Lung (tissue), 12 donors: ENCODE measurements around the gene CIB1. TPM values are rescaled to one million over a fixed set of nuclear protein-coding genes. Genes with fewer than 3 reads are reported as not detected.
A peak's percentile ranks its signal among the peaks of the same experiment; 100 is the strongest.

ENCODE experiments used
- ATAC-seq: fragments of 200-7000 bp; cut with Tn5 transposase; one replicate; pipeline ENCODE4 v1.9.1; 2020; ENCODE audit warnings: moderate number of reproducible peaks; ENCODE audit not compliant: insufficient read depth, low FRiP score
- DNase-seq, 3 donors: peaks; one replicate each; pipeline ENCODE4 v3.0.0-alpha.2; 2013 to 2017
- H3K27ac ChIP-seq, 2 donors: one replicate each; pipeline ENCODE4 v1.5.1; 2013; ENCODE audit warnings: mild to moderate bottlenecking in 2 of 2, moderate library complexity in 2 of 2, control low read depth in 1 of 2, inconsistent platforms in 1 of 2, low read depth in 1 of 2, low read length in 1 of 2
- H3K27me3 ChIP-seq, 3 donors: one replicate each; pipeline ENCODE4 v1.5.1; 2013; ENCODE audit warnings: low read length in 2 of 3; ENCODE audit not compliant: control insufficient read depth in 3 of 3, insufficient read depth in 3 of 3
- H3K36me3 ChIP-seq, 4 donors: one replicate each; pipeline ENCODE4 v1.5.1; 2013; ENCODE audit warnings: low read length in 4 of 4, mild to moderate bottlenecking in 1 of 4, moderate library complexity in 1 of 4; ENCODE audit not compliant: control insufficient read depth in 4 of 4, insufficient read depth in 4 of 4
- H3K4me1 ChIP-seq, 5 donors: one replicate each; pipeline ENCODE4 v1.5.1; 2013; ENCODE audit warnings: low read length in 5 of 5, mild to moderate bottlenecking in 2 of 5, moderate library complexity in 1 of 5; ENCODE audit not compliant: control insufficient read depth in 5 of 5, insufficient read depth in 5 of 5
- H3K4me3 ChIP-seq: one replicate; pipeline ENCODE4 v1.5.1; 2013; ENCODE audit warnings: mild to moderate bottlenecking, control low read depth, moderate library complexity
- H3K9ac ChIP-seq, 2 donors: one replicate each; pipeline ENCODE4 v1.5.1; 2013; ENCODE audit warnings: low read length in 2 of 2, control low read depth in 1 of 2; ENCODE audit not compliant: insufficient read depth in 1 of 2
- H3K9me3 ChIP-seq, 4 donors: one replicate each; pipeline ENCODE4 v1.5.1; 2013; ENCODE audit warnings: low read length in 3 of 4, mild to moderate bottlenecking in 1 of 4, moderate library complexity in 1 of 4; ENCODE audit not compliant: control insufficient read depth in 4 of 4, insufficient read depth in 3 of 4
- CTCF ChIP-seq: IDR thresholded peaks from 2 replicates; pipeline ENCODE4 v1.5.1; 2012; ENCODE audit warnings: mild to moderate bottlenecking; ENCODE audit errors: control extremely low read depth, extremely low read depth
- WGBS, 2 donors: extraction: QIAGEN DNeasy Blood & Tissue Kit; methylation state at CpG; one replicate each; pipeline ENCODE4 v1.1.7; 2013; 5-methylcytosine and 5-hydroxymethylcytosine counted together
- polyA plus RNA-seq, 2 donors: library from polyadenylated mRNA; stranded (reverse); fragments of 200-250 nt; gene quantifications; one replicate each; pipeline ENCODE4 v1.2.1, GENCODE V29; 2013
- total RNA-seq, 2 donors: library from RNA; depleted of rRNA in 1 of 2; stranded (reverse); fragments of >200 nt in 1 of 2; gene quantifications; one replicate each; pipeline ENCODE4 v1.2.1, GENCODE V29; 2014 to 2021
- donor health status: control.
- donor health status: control.
- donor health status: Bipolar disorder and iron deficiency.
- donor health status: healthy.
- donor health status: DM: yes; HTN: yes; CAD: no.

CIB1 gene
- total and polyA plus RNA-seq, 4 donors = 38.2 to 189 (median 129) TPM

- no peak for DNase-seq
- Histone ChIP-seq H3K27ac (no peak overlapping the region), H3K9me3 (no peaks in the 10 kb centered on the region), H3K9ac (no peak overlapping the region), H3K36me3 (peaks cover 0 to 8% (median 2%) of the 10 kb centered on the region in 4 donors), H3K4me3 (no peak overlapping the region), H3K4me1 (peaks cover 0 to 17% (median 7%) of the 10 kb centered on the region in 5 donors), H3K27me3 (no peaks in the 10 kb centered on the region)
- WGBS, 2 donors = 44 to 74% methylated on average over 5 of the region's 5 CpGs
- no peak for TF ChIP-seq CTCF
- ATAC-seq = peak; percentile 27
Measured at GRCh38 chr15:90205886-90206285, 27.9 kb downstream of the CIB1 start.

- peaks cover 0 to 23% (median 7%) of the 10 kb centered on the region in 5 donors for H3K4me1 ChIP-seq
- H3K4me3 ChIP-seq = no peak overlapping the region
- ATAC-seq (no peak), DNase-seq (no peak)
- H3K27ac ChIP-seq = no peak overlapping the region
- no peak for TF ChIP-seq CTCF
- no peaks in the 10 kb centered on the region for H3K27me3 ChIP-seq
- no peak overlapping the region for H3K9ac ChIP-seq
- H3K36me3 ChIP-seq = peaks cover 0 to 8% (median 1%) of the 10 kb centered on the region in 4 donors
- 87 to 89% methylated on average over 10 of the region's 10 CpGs for WGBS, 2 donors
- H3K9me3 ChIP-seq = no peaks in the 10 kb centered on the region
Measured at GRCh38 chr15:90205050-90205848, 28.5 kb downstream of the CIB1 start.

GRCh38 chr15:90203922-90204321 is 29.8 kb downstream of the CIB1 start:
- ATAC-seq (no peak), DNase-seq (peak; percentile 42 to 53 (median 48))
- Histone ChIP-seq H3K36me3 (peaks cover 0 to 8% (median under 1%) of the 10 kb centered on the region in 4 donors), H3K9ac (no peak overlapping the region), H3K4me1 (peaks cover 0 to 23% (median 7%) of the 10 kb centered on the region in 5 donors), H3K4me3 (no peak overlapping the region), H3K27ac (no peak overlapping the region), H3K27me3 (no peaks in the 10 kb centered on the region), H3K9me3 (no peaks in the 10 kb centered on the region)
- no peak for TF ChIP-seq CTCF
- 74 to 76% methylated on average over 8 of the region's 8 CpGs for WGBS, 2 donors
